GM19455 (cell line): Measurements from ENCODE around the gene TNRC6B.
"Not testable (repeated sequence)": the region's sequence is repeated elsewhere in the genome, so short reads cannot be mapped to it uniquely, and the experiment has no call there.

ENCODE experiments used
- ATAC-seq: cut with Tn5 transposase; IDR thresholded peaks from one replicate; pipeline ENCODE4 v1.9.1; 2021; ENCODE audit not compliant: unreplicated experiment

Gene TNRC6B

DNA sequence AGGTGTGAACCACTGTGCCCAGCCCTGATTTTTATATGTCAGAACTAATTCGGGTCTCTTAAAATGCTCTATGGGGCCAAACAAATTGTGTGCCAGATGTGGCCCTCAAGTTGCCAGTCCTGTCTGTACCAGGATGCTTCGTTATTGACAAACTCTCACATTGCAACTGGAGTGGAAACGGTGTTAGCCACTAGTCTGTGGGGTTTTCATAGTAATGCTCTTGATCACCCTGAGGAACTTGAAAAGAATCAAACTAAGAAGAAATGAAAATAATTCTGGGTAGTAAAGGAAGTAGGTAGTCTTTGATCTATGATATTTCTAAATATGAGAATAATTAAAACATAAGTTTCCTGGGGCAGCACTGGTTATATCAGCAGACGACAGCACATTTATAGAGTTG, 101.3 kb downstream of the TNRC6B start:
- ATAC-seq, result no peak

- no peak for ATAC-seq
Measured at GRCh38 chr22:40281717-40282116, 104.0 kb downstream of the TNRC6B start.

- no peak for ATAC-seq
Measured at GRCh38 chr22:40285513-40285912, 107.8 kb downstream of the TNRC6B start.

DNA sequence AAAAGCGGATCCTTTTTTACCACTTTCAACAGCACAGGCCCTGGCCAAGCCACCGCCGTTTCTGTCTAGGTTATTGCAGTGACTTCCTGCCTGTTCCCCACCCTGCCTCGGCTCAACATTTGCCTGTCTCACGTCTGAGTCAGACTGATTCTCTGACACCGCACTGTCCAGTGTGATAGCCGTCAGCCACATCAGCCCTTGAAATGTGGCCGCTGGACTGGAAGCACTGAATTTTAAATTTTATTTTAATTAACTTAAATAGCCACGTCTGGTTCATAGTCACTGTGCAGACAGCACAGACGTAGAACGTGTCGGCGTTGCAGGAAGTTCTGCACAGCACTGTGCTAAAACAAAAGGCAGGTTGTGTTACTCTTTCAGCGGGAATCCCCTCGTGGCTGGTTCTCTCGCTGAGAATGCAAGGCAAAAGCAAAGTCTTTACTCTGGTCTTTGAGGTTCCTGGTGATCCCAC, 112.3 kb downstream of the TNRC6B start:
- ATAC-seq, result peak; percentile 81

- ATAC-seq, result no peak
Measured at GRCh38 chr22:40290516-40290915, 112.8 kb downstream of the TNRC6B start.

- no peak for ATAC-seq
Measured at GRCh38 chr22:40294696-40295095, 117.0 kb downstream of the TNRC6B start.

- ATAC-seq, result no peak
Measured at GRCh38 chr22:40300316-40300715, 122.6 kb downstream of the TNRC6B start.

- no peak for ATAC-seq
Measured at GRCh38 chr22:40300884-40301672, 123.4 kb downstream of the TNRC6B start.

DNA sequence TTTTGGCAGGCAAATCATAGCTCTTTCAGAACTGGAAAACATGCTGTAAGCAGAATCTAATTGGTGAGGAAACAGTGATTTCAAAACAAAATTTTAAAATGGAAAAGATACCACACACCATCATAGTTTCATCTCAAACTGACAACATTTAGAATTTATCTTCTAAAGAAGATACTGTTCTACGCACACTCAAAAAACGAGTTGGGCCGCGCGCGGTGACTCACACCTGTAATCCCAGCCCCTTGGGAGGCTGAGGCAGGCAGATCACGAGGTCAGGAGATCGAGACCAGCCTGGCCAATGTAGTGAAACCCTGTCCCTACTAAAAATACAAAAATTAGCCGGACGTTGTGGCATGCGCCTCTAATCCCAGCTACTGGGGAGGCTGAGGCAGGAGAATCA, 124.4 kb downstream of the TNRC6B start:
- ATAC-seq, result no peak

DNA sequence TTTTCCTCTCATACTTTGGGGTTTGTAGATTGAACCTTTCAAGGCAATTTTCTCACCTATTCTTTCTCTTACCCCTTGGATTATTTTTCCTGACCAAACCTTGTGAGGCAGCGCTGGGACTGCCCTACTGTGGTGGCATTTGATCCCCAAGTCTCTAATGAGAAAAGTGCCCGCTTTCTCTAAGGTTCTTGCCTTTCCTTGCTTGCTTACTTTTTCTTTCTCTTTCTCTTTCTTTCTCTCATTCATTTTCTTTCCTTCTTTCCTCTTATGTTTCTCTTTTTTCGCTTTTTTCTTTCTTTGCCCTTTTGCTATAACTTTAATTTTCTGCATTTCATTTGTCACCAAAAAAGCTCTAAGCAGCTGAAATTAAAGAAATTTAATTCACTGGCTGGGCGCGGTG, 127.9 kb downstream of the TNRC6B start:
- no peak for ATAC-seq

DNA sequence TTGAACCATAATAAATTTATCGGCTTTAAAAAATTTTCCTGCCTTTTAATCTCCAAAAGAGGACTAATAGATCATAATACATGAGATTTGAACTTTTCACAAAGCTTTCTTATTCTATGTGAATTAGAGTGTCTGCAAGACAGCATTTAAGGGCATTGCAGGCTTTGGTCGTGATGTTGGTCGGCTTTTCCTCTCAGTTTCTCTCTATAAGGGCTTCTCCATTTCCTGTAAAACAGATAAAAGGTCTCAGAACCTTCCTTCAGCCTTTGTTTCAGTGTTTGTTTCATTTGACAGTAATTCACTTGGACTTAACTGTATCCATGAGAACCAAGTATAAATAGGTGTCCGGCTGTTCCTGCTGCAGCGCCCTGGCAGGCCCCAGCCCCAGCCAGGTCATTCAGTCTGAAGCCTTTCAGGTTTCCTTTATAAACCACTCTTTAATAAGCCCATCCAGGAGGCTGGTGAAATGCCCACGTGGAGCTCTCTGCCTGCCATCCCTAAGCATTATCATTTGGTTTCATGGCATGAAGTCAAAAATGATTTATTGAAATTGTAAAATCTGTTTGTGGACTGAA, 131.4 kb downstream of the TNRC6B start:
- ATAC-seq, result no peak

DNA sequence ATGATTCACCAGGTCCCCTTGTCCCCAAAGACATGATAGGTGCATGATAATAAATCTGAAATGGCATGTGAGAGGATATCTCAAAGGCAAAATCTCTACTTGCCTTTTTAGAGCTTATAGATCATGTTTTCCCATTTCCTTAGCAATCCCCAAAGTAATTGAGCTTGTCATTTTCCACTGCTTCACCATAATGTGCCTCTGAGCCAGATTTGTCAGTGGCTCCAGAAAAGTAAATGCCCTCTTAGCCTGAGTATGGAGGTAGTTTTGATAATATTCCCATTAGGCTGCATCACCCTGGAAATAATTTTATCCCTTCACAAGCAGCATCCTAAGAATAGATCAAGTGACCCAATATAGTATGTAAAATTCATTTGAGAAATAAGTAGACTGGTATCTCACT, 131.9 kb downstream of the TNRC6B start:
- ATAC-seq, result no peak

- ATAC-seq, result no peak
Measured at GRCh38 chr22:40310081-40310767, 132.5 kb downstream of the TNRC6B start.

- no peak for ATAC-seq
Measured at GRCh38 chr22:40310768-40311120, 133.0 kb downstream of the TNRC6B start.

GRCh38 chr22:40311646-40312045, 133.9 kb downstream of the TNRC6B start:
- not testable (repeated sequence) for ATAC-seq

DNA sequence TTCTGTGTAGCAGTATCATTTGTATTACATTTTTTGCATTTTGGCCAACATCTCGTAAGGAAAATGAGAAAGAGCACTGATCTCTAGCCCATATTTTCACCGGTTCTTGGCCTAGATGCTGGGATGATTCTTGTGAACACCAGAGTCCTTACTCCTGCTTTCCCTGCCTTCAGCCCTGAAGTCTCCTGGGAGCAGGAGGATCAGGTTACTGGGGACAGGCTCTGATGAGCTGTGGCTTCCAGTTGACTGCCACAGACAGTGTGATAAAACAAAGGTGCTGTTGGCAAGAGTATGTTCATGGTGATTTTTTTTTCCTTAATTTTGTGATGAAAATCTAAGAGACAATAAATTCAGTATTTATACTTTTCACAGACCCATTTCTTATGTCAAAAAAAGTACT, 134.3 kb downstream of the TNRC6B start:
- no peak for ATAC-seq

DNA sequence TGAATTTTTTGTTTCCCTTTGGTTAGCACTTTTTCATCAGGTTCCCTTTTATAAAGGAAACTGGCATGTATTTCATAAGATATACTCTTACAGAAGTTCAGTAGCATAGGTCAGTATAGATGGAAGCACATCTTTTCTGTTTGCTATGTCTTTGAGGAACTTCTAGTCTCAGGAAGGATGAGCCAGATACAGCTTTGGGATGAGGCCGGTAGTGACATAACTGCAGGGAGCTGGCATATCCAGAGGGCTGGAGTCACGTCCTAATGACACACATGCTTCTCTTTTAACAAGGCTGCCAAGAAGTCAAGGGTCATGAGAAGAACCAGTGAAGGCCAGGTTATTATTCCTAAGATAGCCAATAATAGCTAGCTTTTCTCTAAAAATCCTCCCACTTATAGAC, 135.3 kb downstream of the TNRC6B start:
- no peak for ATAC-seq

GRCh38 chr22:40314041-40314440, 136.3 kb downstream of the TNRC6B start:
- no peak for ATAC-seq

GRCh38 chr22:40320687-40321086, 143.0 kb downstream of the TNRC6B start:
- ATAC-seq, result no peak

GRCh38 chr22:40322021-40322420, 144.3 kb downstream of the TNRC6B start:
- ATAC-seq, result no peak

GRCh38 chr22:40322818-40323447, 145.2 kb downstream of the TNRC6B start:
- no peak for ATAC-seq
